Chondrocyte (in vitro differentiated cells): Measurements from ENCODE around the gene MAP3K7. TPM values are rescaled to one million over a fixed set of nuclear protein-coding genes. Genes with fewer than 3 reads are reported as not detected.

Source experiments
- DNase-seq: peaks from one replicate; pipeline ENCODE4 v3.0.0; 2021; ENCODE audit warnings: mixed read lengths, low spot score
- H3K27ac Mint-ChIP-seq: one replicate; pipeline ENCODE4 v1.8.0; 2021; ENCODE audit warnings: mild to moderate bottlenecking, moderate library complexity, mixed read lengths; ENCODE audit not compliant: unreplicated experiment
- H3K27me3 Mint-ChIP-seq: 2 replicates; pipeline ENCODE4 v1.8.0; 2021; ENCODE audit warnings: low read depth, mixed read lengths
- H3K36me3 Mint-ChIP-seq: 2 replicates; pipeline ENCODE4 v1.8.0; 2021; ENCODE audit warnings: low read depth, mixed read lengths
- H3K4me1 Mint-ChIP-seq: 2 replicates; pipeline ENCODE4 v1.8.0; 2021; ENCODE audit warnings: low read depth, mild to moderate bottlenecking, mixed read lengths
- H3K4me3 Mint-ChIP-seq: one replicate; pipeline ENCODE4 v1.8.0; 2021; ENCODE audit warnings: mild to moderate bottlenecking, moderate library complexity, mixed read lengths; ENCODE audit not compliant: unreplicated experiment
- H3K9me3 Mint-ChIP-seq: 2 replicates; pipeline ENCODE4 v1.8.0; 2021; ENCODE audit warnings: low read depth, mixed read lengths
- CTCF ChIP-seq: fragments of 200-600 bp; sonication (generic); IDR thresholded peaks from 2 replicates; pipeline ENCODE4 v1.5.0; 2021; ENCODE audit warnings: antibody characterized with exemption, mild to moderate bottlenecking, moderate library complexity
- total RNA-seq: library from RNA; stranded (reverse); gene quantifications from 3 replicates; pipeline ENCODE4 v1.2.1, GENCODE V29; 2021

MAP3K7 gene
- total RNA-seq, 1 donor from 2014 or later, result 25.2 TPM

GRCh38 chr6:90478789-90479602, 107.9 kb downstream of the MAP3K7 start:
- TF ChIP-seq CTCF, result peak; percentile 97
- Mint-ChIP-seq H3K4me3 (no peak overlapping the region), H3K27me3 (no peaks in the 10 kb centered on the region), H3K27ac (peak overlapping the region; percentile 88), H3K9me3 (no peaks in the 10 kb centered on the region), H3K4me1 (peaks cover 6% of the 10 kb centered on the region), H3K36me3 (no peaks in the 10 kb centered on the region)
- DNase-seq, result no peak

GRCh38 chr6:90478278-90478677, 108.6 kb downstream of the MAP3K7 start:
- H3K9me3 Mint-ChIP-seq, result no peaks in the 10 kb centered on the region
- H3K27me3 Mint-ChIP-seq, result no peaks in the 10 kb centered on the region
- no peak for DNase-seq
- H3K36me3 Mint-ChIP-seq, result no peaks in the 10 kb centered on the region
- H3K4me1 Mint-ChIP-seq, result peaks cover 11% of the 10 kb centered on the region
- H3K27ac Mint-ChIP-seq, result no peak overlapping the region
- H3K4me3 Mint-ChIP-seq, result no peak overlapping the region
- TF ChIP-seq CTCF, result no peak

- H3K27me3 Mint-ChIP-seq, result no peaks in the 10 kb centered on the region
- DNase-seq, result no peak
- no peak overlapping the region for H3K4me3 Mint-ChIP-seq
- H3K36me3 Mint-ChIP-seq, result no peaks in the 10 kb centered on the region
- no peak overlapping the region for H3K27ac Mint-ChIP-seq
- H3K9me3 Mint-ChIP-seq, result no peaks in the 10 kb centered on the region
- no peak for TF ChIP-seq CTCF
- peaks cover 11% of the 10 kb centered on the region for H3K4me1 Mint-ChIP-seq
Observed at GRCh38 chr6:90477366-90477765, 109.5 kb downstream of the MAP3K7 start.

- Mint-ChIP-seq H3K27ac (no peak overlapping the region), H3K4me3 (no peak overlapping the region), H3K9me3 (no peaks in the 10 kb centered on the region), H3K36me3 (no peaks in the 10 kb centered on the region), H3K27me3 (no peaks in the 10 kb centered on the region), H3K4me1 (peaks cover 6% of the 10 kb centered on the region)
- DNase-seq, result no peak
- no peak for TF ChIP-seq CTCF
Observed at GRCh38 chr6:90472716-90473115, 114.2 kb downstream of the MAP3K7 start.

- H3K4me3 Mint-ChIP-seq, result no peak overlapping the region
Observed at GRCh38 chr6:90471263-90471662, 115.6 kb downstream of the MAP3K7 start.

More at GRCh38 chr6:90471263-90471662, 115.6 kb downstream of the MAP3K7 start:
- Mint-ChIP-seq H3K36me3 (no peaks in the 10 kb centered on the region), H3K9me3 (no peaks in the 10 kb centered on the region), H3K4me1 (peaks cover 11% of the 10 kb centered on the region), H3K27me3 (no peaks in the 10 kb centered on the region), H3K27ac (no peak overlapping the region)
- DNase-seq, result no peak
- no peak for TF ChIP-seq CTCF
